NAMALWA (cell line): ENCODE results near the gene VIPAS39.

Experiments
- DNase-seq: peaks from one replicate; pipeline ENCODE4 v3.0.0-alpha.2; 2015; ENCODE audit warnings: low spot score

Gene VIPAS39

GRCh38 chr14:77457522-77458248 is at the start of gene VIPAS39, which contains the start of gene AHSA1:
Gene VIPAS39, minus strand, starts transcription at chr14:77457601. Its CDS starts 3,499 bp downstream, at chr14:77454102.
Gene AHSA1, plus strand, starts transcription at chr14:77458093. Its CDS starts 97 bp downstream, at chr14:77458190.
- peak; percentile 99 for DNase-seq

GRCh38 chr14:77505031-77505430 is 47.6 kb upstream of the VIPAS39 start:
- DNase-seq, result no peak

GRCh38 chr14:77503138-77503537 is 45.7 kb upstream of the VIPAS39 start:
- no peak for DNase-seq

GRCh38 chr14:77502109-77502782 is 44.8 kb upstream of the VIPAS39 start:
- DNase-seq, result no peak

- DNase-seq, result no peak
Observed at GRCh38 chr14:77498984-77499527, 41.7 kb upstream of the VIPAS39 start.

GRCh38 chr14:77498120-77498979 is 40.9 kb upstream of the VIPAS39 start, which contains the start of gene ISM2:
Gene ISM2, minus strand, starts transcription at chr14:77498816. Its CDS starts 23 bp downstream, at chr14:77498793.
- DNase-seq, result peak; percentile 49

- DNase-seq, result no peak
Observed at GRCh38 chr14:77495334-77495733, 37.9 kb upstream of the VIPAS39 start.

- DNase-seq, result no peak
Observed at GRCh38 chr14:77491056-77491455, 33.7 kb upstream of the VIPAS39 start.

- no peak for DNase-seq
Observed at GRCh38 chr14:77490347-77490986, 33.1 kb upstream of the VIPAS39 start.

GRCh38 chr14:77489041-77489440 is 31.6 kb upstream of the VIPAS39 start:
- no peak for DNase-seq

GRCh38 chr14:77488558-77488957 is 31.2 kb upstream of the VIPAS39 start:
- no peak for DNase-seq

GRCh38 chr14:77485901-77486678 is 28.7 kb upstream of the VIPAS39 start:
- no peak for DNase-seq

GRCh38 chr14:77485256-77485655 is 27.9 kb upstream of the VIPAS39 start:
- DNase-seq, result no peak

GRCh38 chr14:77482422-77482821 is 25.0 kb upstream of the VIPAS39 start:
- no peak for DNase-seq

GRCh38 chr14:77478796-77479195 is 21.4 kb upstream of the VIPAS39 start:
- DNase-seq, result no peak

- no peak for DNase-seq
Observed at GRCh38 chr14:77478029-77478428, 20.6 kb upstream of the VIPAS39 start.

GRCh38 chr14:77475432-77476115 is 18.2 kb upstream of the VIPAS39 start:
- DNase-seq, result no peak

GRCh38 chr14:77474479-77475177 is 17.2 kb upstream of the VIPAS39 start:
- no peak for DNase-seq

GRCh38 chr14:77473921-77474320 is 16.5 kb upstream of the VIPAS39 start:
- DNase-seq, result no peak
